Epithelial cell of proximal tubule (primary cell): Measurements from ENCODE around the gene CELSR1. TPM values are rescaled to one million over a fixed set of nuclear protein-coding genes. Genes with fewer than 3 reads are reported as not detected.

Experiments
- DNase-seq: peaks from one replicate; pipeline ENCODE4 v3.0.0-alpha.2; 2011; ENCODE audit warnings: low read depth
- H3K4me3 ChIP-seq: 2 replicates; pipeline ENCODE4 v1.5.1; 2011; ENCODE audit warnings: low read depth, mild to moderate bottlenecking, low read length
- total RNA-seq: library from RNA; depleted of rRNA; stranded (reverse); fragments of >200 nt; gene quantifications from 2 replicates; pipeline ENCODE4 v1.2.3, GENCODE V29; 2015
- TF ChIP-seq, protein P1 (sequence below): conservative IDR thresholded peaks from 2 replicates; pipeline ENCODE4 v1.5.1; 2012; ENCODE audit warnings: low read depth, mild to moderate bottlenecking, low read length

The CELSR1 gene
- total RNA-seq, 1 donor from 2014 or later: 85.0 TPM

DNA sequence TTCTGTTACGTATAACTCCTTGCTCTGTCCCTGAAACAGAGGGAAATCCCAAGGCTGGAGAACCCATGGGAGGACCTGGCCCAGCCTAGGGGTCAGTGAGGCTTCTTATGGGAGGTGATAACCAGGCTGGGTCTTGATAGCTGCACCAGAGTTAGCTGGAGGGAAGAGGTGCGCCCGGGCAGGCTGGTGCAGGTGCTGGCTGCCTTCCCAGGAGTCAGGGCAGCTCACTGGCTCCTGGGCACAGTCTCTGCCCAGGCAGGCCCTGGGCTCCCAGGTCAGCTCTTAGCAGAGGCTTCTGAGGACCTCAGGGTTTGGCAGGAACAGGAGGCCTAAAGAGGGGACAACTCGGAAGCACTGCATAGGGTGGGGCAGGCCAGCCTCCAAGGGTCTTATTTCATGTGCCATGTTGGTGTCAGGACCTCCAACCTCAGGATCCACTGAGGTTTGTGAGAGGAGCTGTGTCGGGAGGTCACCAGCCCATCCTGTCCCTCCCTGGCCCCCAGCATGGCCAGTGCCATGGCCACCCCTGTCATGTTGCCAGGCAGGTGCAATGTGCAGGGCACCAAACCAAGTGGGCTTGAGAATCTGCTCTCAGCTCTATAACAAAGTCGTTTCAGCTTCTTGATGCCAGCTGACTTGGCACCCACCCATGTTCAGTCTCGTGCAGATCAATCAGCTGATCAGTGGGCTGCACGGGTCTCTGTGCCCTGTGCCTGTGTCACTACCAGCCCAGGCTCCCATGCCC is 20.5 kb upstream of the CELSR1 start:
- no peak for DNase-seq
- TF ChIP-seq, protein P1, sequence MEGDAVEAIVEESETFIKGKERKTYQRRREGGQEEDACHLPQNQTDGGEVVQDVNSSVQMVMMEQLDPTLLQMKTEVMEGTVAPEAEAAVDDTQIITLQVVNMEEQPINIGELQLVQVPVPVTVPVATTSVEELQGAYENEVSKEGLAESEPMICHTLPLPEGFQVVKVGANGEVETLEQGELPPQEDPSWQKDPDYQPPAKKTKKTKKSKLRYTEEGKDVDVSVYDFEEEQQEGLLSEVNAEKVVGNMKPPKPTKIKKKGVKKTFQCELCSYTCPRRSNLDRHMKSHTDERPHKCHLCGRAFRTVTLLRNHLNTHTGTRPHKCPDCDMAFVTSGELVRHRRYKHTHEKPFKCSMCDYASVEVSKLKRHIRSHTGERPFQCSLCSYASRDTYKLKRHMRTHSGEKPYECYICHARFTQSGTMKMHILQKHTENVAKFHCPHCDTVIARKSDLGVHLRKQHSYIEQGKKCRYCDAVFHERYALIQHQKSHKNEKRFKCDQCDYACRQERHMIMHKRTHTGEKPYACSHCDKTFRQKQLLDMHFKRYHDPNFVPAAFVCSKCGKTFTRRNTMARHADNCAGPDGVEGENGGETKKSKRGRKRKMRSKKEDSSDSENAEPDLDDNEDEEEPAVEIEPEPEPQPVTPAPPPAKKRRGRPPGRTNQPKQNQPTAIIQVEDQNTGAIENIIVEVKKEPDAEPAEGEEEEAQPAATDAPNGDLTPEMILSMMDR: no peak
- H3K4me3 ChIP-seq: no peak overlapping the region

DNA sequence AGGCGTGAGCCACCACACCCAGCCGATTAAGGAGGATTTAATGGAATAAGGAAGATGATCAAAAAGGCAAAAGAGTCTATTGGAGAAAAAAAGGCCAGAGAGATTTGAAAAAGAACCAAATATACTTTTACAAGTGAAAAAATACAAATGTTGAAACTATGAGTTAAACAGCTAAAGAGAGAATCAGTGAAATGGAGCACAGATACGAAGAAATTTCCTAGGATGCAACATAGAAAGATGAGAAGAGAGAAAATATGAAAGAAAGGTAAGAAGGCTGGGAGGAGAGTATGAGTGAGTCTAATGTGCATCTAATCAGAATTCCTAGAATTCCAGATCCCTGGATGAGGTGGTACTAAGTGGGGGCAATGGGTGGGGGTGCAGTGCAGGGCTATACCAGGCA is 19.4 kb upstream of the CELSR1 start:
- no peak for DNase-seq
- no peak overlapping the region for H3K4me3 ChIP-seq
- TF ChIP-seq, protein P1: no peak

DNA sequence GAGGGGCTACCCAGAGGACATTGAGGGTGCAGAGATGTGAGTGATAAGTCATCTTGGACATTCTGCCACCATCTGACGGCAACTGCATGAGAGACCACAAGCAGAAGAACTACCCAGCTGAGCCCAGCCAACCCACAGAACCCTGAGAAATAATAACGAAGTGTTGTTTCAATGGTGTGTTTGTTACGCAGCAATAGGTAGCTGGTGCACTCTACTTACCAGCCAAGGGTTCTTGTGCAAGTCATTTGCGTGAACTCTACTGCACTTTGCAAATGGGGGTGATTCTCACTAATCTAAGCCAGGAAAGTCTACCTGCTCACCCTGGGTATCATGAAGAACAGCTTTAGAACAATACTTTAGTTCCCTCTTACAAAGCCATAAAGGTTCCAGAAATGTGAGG is 15.8 kb upstream of the CELSR1 start:
- H3K4me3 ChIP-seq: no peak overlapping the region
- TF ChIP-seq, protein P1: no peak
- DNase-seq: no peak

DNA sequence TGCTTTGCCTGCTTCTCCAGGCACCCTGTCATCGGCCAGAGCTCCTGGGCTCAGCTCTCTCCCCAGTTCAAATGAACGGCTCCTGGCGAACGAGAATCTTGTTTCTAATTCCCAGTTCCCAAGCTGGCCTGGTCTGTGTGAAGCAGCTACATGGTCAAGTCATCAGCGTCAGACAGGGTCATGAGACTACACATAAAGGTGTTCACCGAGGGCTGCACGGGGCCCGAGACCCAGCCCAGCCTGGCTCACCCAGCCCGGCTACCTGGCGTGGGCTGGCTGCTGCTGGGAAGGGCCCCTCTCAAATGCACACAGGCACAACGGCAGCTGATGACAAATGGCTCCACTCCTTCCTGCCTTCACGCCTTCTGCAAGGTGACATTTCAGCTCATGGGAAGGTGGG is 14.6 kb upstream of the CELSR1 start:
- no peak overlapping the region for H3K4me3 ChIP-seq
- TF ChIP-seq, protein P1: no peak
- no peak for DNase-seq

DNA sequence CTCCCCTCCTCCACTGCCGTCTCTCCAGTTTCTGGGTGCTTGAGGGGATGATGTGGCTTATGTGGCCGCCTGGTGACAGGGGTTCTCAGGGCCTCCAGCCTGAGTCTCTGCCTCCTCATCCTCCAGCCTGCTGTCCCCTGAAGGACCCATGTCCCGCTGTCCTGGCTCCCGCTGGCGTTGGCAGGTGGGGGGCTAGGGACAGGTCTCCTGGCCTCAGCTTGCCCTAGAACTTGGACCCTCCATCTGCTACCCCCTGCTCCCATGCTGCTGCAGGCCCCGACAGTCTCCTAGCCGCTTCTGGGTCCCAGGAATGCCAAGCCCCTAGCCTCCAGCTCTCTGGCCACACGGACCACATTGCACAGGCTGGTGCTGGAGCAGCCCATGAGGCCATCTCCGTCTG is 13.9 kb upstream of the CELSR1 start:
- DNase-seq: no peak
- no peak overlapping the region for H3K4me3 ChIP-seq
- TF ChIP-seq, protein P1: no peak

DNA sequence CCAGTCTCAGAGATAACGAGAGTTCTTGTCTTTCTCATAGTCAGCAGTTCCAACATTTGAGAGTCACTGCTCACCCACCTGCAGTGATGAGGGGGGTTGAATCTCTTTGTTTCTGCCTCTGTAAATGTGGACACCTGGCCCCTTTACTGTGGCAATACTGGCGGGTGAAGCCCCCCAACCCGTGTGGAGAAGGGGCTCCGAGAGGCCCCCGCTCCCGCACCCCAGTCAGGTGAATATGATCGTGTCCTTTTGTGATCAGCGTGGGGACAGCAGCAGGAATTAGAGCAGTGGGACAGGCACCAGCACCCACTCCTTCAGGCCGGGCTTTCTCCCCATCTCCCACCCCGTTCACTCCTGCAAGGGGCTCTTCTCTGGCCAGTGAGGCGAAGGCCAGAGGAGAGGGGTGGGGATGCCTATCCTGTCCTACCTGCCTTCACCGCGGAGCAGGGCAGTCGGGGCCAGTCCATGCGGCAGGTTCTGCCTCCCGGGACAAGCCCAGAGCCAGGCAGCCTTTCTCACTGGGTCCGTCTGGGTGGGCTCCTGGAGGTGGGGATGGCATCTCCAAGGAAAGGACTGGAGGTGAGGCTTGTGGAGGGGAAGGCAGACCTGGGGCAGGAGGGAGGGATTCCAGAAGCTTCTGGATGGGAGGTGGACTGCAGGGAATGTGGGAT is 12.7 kb upstream of the CELSR1 start:
- DNase-seq: no peak
- TF ChIP-seq, protein P1: no peak

DNA sequence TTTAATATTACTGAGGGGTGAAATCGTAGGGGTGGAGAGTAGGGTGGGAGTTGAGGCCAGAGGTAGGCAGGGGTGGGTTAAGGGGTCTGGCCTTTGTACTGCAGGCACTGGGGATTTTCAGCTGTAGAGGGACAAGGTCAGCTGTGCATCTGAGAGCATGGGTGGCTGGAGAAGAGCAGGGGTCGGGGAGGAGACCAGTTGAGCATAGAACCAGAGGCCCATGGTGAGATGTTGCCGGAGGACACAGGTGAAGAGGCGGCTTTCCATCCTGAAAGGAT is 12.1 kb upstream of the CELSR1 start:
- no peak overlapping the region for H3K4me3 ChIP-seq
- no peak for DNase-seq
- TF ChIP-seq, protein P1: no peak

More for the DNA sequence above, 12.7 kb upstream of the CELSR1 start:
- H3K4me3 ChIP-seq: no peak overlapping the region
